ENCODE measurements around the gene SURF4. TPM values are rescaled to one million over a fixed set of nuclear protein-coding genes. Genes with fewer than 3 reads are reported as not detected.
"Not testable (repeated sequence)": the region's sequence is repeated elsewhere in the genome, so short reads cannot be mapped to it uniquely, and the experiment has no call there.

The SURF4 gene
- total and polyA plus RNA-seq, 4 donors = 103 to 144 (median 118) TPM

- Histone ChIP-seq H3K4me3 (ENCODE audit: low read depth, low read length) (no peak overlapping the region), H3K4me1 (ENCODE audit: control insufficient read depth, insufficient read depth, low read length) (no peaks in the 10 kb centered on the region), H3K9me3 (ENCODE audit: control insufficient read depth, insufficient read depth, low read length) (no peaks in the 10 kb centered on the region), H3K27ac (ENCODE audit: low read depth, low read length) (no peak overlapping the region), H3K36me3 (ENCODE audit: control insufficient read depth, insufficient read depth, low read length) (peaks cover 64% of the 10 kb centered on the region), H3K27me3 (ENCODE audit: control insufficient read depth, insufficient read depth, low read length) (no peaks in the 10 kb centered on the region)
- DNase-seq (ENCODE audit: low read depth in 4 of 6, low spot score in 6 of 6) = no peak
- WGBS (ENCODE audit: insufficient coverage) = 91% methylated on average over 4 of the region's 6 CpGs
Observed at GRCh38 chr9:133401588-133401987, 25.7 kb upstream of the SURF4 start.

GRCh38 chr9:133400292-133400691 is 24.4 kb upstream of the SURF4 start:
- 89% methylated on average over 12 of the region's 12 CpGs for WGBS (ENCODE audit: insufficient coverage)
- DNase-seq (ENCODE audit: low read depth in 4 of 6, low spot score in 6 of 6) = no peak
- Histone ChIP-seq H3K4me1 (ENCODE audit: control insufficient read depth, insufficient read depth, low read length) (no peaks in the 10 kb centered on the region), H3K4me3 (ENCODE audit: low read depth, low read length) (no peak overlapping the region), H3K27ac (ENCODE audit: low read depth, low read length) (no peak overlapping the region), H3K36me3 (ENCODE audit: control insufficient read depth, insufficient read depth, low read length) (peaks cover 51% of the 10 kb centered on the region), H3K9me3 (ENCODE audit: control insufficient read depth, insufficient read depth, low read length) (no peaks in the 10 kb centered on the region), H3K27me3 (ENCODE audit: control insufficient read depth, insufficient read depth, low read length) (no peaks in the 10 kb centered on the region)

- Histone ChIP-seq H3K36me3 (ENCODE audit: control insufficient read depth, insufficient read depth, low read length) (peaks cover 27% of the 10 kb centered on the region), H3K9me3 (ENCODE audit: control insufficient read depth, insufficient read depth, low read length) (no peaks in the 10 kb centered on the region), H3K27ac (ENCODE audit: low read depth, low read length) (no peak overlapping the region), H3K27me3 (ENCODE audit: control insufficient read depth, insufficient read depth, low read length) (no peaks in the 10 kb centered on the region), H3K4me1 (ENCODE audit: control insufficient read depth, insufficient read depth, low read length) (no peaks in the 10 kb centered on the region), H3K4me3 (ENCODE audit: low read depth, low read length) (no peak overlapping the region)
- 74% methylated on average over 4 of the region's 9 CpGs for WGBS (ENCODE audit: insufficient coverage)
- no peak for DNase-seq (ENCODE audit: low read depth in 4 of 6, low spot score in 6 of 6)
Observed at GRCh38 chr9:133397895-133398294, 22.0 kb upstream of the SURF4 start.

GRCh38 chr9:133397370-133397769 is 21.5 kb upstream of the SURF4 start:
- DNase-seq (ENCODE audit: low read depth in 4 of 6, low spot score in 6 of 6) = no peak
- Histone ChIP-seq H3K27me3 (ENCODE audit: control insufficient read depth, insufficient read depth, low read length) (no peaks in the 10 kb centered on the region), H3K27ac (ENCODE audit: low read depth, low read length) (no peak overlapping the region), H3K4me1 (ENCODE audit: control insufficient read depth, insufficient read depth, low read length) (no peaks in the 10 kb centered on the region), H3K4me3 (ENCODE audit: low read depth, low read length) (no peak overlapping the region), H3K9me3 (ENCODE audit: control insufficient read depth, insufficient read depth, low read length) (no peaks in the 10 kb centered on the region), H3K36me3 (ENCODE audit: control insufficient read depth, insufficient read depth, low read length) (peaks cover 22% of the 10 kb centered on the region)
- 67% methylated on average over 4 of the region's 6 CpGs for WGBS (ENCODE audit: insufficient coverage)

GRCh38 chr9:133396952-133397351 is 21.1 kb upstream of the SURF4 start:
- Histone ChIP-seq H3K36me3 (ENCODE audit: control insufficient read depth, insufficient read depth, low read length) (peaks cover 18% of the 10 kb centered on the region), H3K27me3 (ENCODE audit: control insufficient read depth, insufficient read depth, low read length) (no peaks in the 10 kb centered on the region), H3K27ac (ENCODE audit: low read depth, low read length) (no peak overlapping the region), H3K9me3 (ENCODE audit: control insufficient read depth, insufficient read depth, low read length) (no peaks in the 10 kb centered on the region), H3K4me3 (ENCODE audit: low read depth, low read length) (no peak overlapping the region), H3K4me1 (ENCODE audit: control insufficient read depth, insufficient read depth, low read length) (no peaks in the 10 kb centered on the region)
- 23% methylated on average over 14 of the region's 14 CpGs for WGBS (ENCODE audit: insufficient coverage)
- no peak for DNase-seq (ENCODE audit: low read depth in 4 of 6, low spot score in 6 of 6)

- Histone ChIP-seq H3K4me3 (ENCODE audit: low read depth, low read length) (no peak overlapping the region), H3K4me1 (ENCODE audit: control insufficient read depth, insufficient read depth, low read length) (no peaks in the 10 kb centered on the region), H3K36me3 (ENCODE audit: control insufficient read depth, insufficient read depth, low read length) (peaks cover under 1% of the 10 kb centered on the region), H3K9me3 (ENCODE audit: control insufficient read depth, insufficient read depth, low read length) (no peaks in the 10 kb centered on the region), H3K27ac (ENCODE audit: low read depth, low read length) (no peak overlapping the region), H3K27me3 (ENCODE audit: control insufficient read depth, insufficient read depth, low read length) (no peaks in the 10 kb centered on the region)
- WGBS (ENCODE audit: insufficient coverage) = 52% methylated on average over 8 of the region's 8 CpGs
- no peak for DNase-seq (ENCODE audit: low read depth in 4 of 6, low spot score in 6 of 6)
Observed at GRCh38 chr9:133394687-133395271, 18.9 kb upstream of the SURF4 start.

- 97% methylated on average over 3 of the region's 3 CpGs for WGBS (ENCODE audit: insufficient coverage)
- Histone ChIP-seq H3K9me3 (ENCODE audit: control insufficient read depth, insufficient read depth, low read length) (no peaks in the 10 kb centered on the region), H3K27me3 (ENCODE audit: control insufficient read depth, insufficient read depth, low read length) (no peaks in the 10 kb centered on the region), H3K36me3 (ENCODE audit: control insufficient read depth, insufficient read depth, low read length) (no peaks in the 10 kb centered on the region), H3K4me1 (ENCODE audit: control insufficient read depth, insufficient read depth, low read length) (no peaks in the 10 kb centered on the region), H3K27ac (ENCODE audit: low read depth, low read length) (no peak overlapping the region), H3K4me3 (ENCODE audit: low read depth, low read length) (no peak overlapping the region)
- DNase-seq (ENCODE audit: low read depth in 4 of 6, low spot score in 6 of 6) = no peak
Observed at GRCh38 chr9:133393399-133393798, 17.5 kb upstream of the SURF4 start.

GRCh38 chr9:133392308-133392707 is 16.4 kb upstream of the SURF4 start:
- not testable (repeated sequence) for H3K27ac ChIP-seq (ENCODE audit: low read depth, low read length); H3K4me1 ChIP-seq (ENCODE audit: control insufficient read depth, insufficient read depth, low read length); DNase-seq (ENCODE audit: low read depth in 4 of 6, low spot score in 6 of 6); H3K9me3 ChIP-seq (ENCODE audit: control insufficient read depth, insufficient read depth, low read length); H3K27me3 ChIP-seq (ENCODE audit: control insufficient read depth, insufficient read depth, low read length); H3K36me3 ChIP-seq (ENCODE audit: control insufficient read depth, insufficient read depth, low read length); H3K4me3 ChIP-seq (ENCODE audit: low read depth, low read length)
- 92% methylated on average over 2 of the region's 3 CpGs for WGBS (ENCODE audit: insufficient coverage)

- not testable (repeated sequence) for H3K27ac ChIP-seq (ENCODE audit: low read depth, low read length); DNase-seq (ENCODE audit: low read depth in 4 of 6, low spot score in 6 of 6); H3K4me1 ChIP-seq (ENCODE audit: control insufficient read depth, insufficient read depth, low read length); H3K4me3 ChIP-seq (ENCODE audit: low read depth, low read length); H3K36me3 ChIP-seq (ENCODE audit: control insufficient read depth, insufficient read depth, low read length); H3K27me3 ChIP-seq (ENCODE audit: control insufficient read depth, insufficient read depth, low read length); H3K9me3 ChIP-seq (ENCODE audit: control insufficient read depth, insufficient read depth, low read length)
- no CpG with 5 or more reads among the region's 4 CpGs for WGBS (ENCODE audit: insufficient coverage)
Observed at GRCh38 chr9:133391449-133391848, 15.6 kb upstream of the SURF4 start.

GRCh38 chr9:133390713-133391112 is 14.9 kb upstream of the SURF4 start:
- H3K4me3 ChIP-seq (ENCODE audit: low read depth, low read length) = no peak overlapping the region
- H3K27me3 ChIP-seq (ENCODE audit: control insufficient read depth, insufficient read depth, low read length) = no peaks in the 10 kb centered on the region
- 89% methylated on average over 7 of the region's 7 CpGs for WGBS (ENCODE audit: insufficient coverage)

More at GRCh38 chr9:133390713-133391112, 14.9 kb upstream of the SURF4 start:
- Histone ChIP-seq H3K9me3 (ENCODE audit: control insufficient read depth, insufficient read depth, low read length) (no peaks in the 10 kb centered on the region), H3K36me3 (ENCODE audit: control insufficient read depth, insufficient read depth, low read length) (peaks cover 10% of the 10 kb centered on the region), H3K4me1 (ENCODE audit: control insufficient read depth, insufficient read depth, low read length) (no peaks in the 10 kb centered on the region), H3K27ac (ENCODE audit: low read depth, low read length) (no peak overlapping the region)
- DNase-seq (ENCODE audit: low read depth in 4 of 6, low spot score in 6 of 6) = no peak

Data from spinal cord (tissue), 10 donors.